ENCODE measurements around the gene CAMKMT.

The CAMKMT gene

GRCh38 chr2:44335806-44336538 lies 25.8 kb upstream of the CAMKMT start:
- in situ Hi-C loops (cut with HindIII; ENCODE audit: low sequenced_read_pairs): no loop called here
- DNase-seq (ENCODE audit: low read depth, low spot score): no peak
- no peak overlapping the region for H3K4me3 ChIP-seq (ENCODE audit: low read depth, low read length)
- TF ChIP-seq CTCF (IDR thresholded peaks at IDR 0.05; ENCODE audit: low read depth, low read length): no peak

GRCh38 chr2:44342854-44343253 lies 18.9 kb upstream of the CAMKMT start:
- peak; percentile 16 for TF ChIP-seq CTCF (IDR thresholded peaks at IDR 0.05; ENCODE audit: low read depth, low read length)
- in situ Hi-C loops (cut with HindIII; ENCODE audit: low sequenced_read_pairs): no loop called here
- H3K4me3 ChIP-seq (ENCODE audit: low read depth, low read length): no peak overlapping the region
- DNase-seq (ENCODE audit: low read depth, low spot score): no peak

GRCh38 chr2:44347526-44347925 lies 14.2 kb upstream of the CAMKMT start:
- TF ChIP-seq CTCF (IDR thresholded peaks at IDR 0.05; ENCODE audit: low read depth, low read length): no peak
- in situ Hi-C loops (cut with HindIII; ENCODE audit: low sequenced_read_pairs): no loop called here
- H3K4me3 ChIP-seq (ENCODE audit: low read depth, low read length): no peak overlapping the region
- DNase-seq (ENCODE audit: low read depth, low spot score): no peak

- no peak for TF ChIP-seq CTCF (IDR thresholded peaks at IDR 0.05; ENCODE audit: low read depth, low read length)
- in situ Hi-C loops (cut with HindIII; ENCODE audit: low sequenced_read_pairs): no loop called here
- no peak overlapping the region for H3K4me3 ChIP-seq (ENCODE audit: low read depth, low read length)
- DNase-seq (ENCODE audit: low read depth, low spot score): peak; percentile 55
These were observed 13.3 kb upstream of the CAMKMT start for GRCh38 chr2:44348400-44348799.

- H3K4me3 ChIP-seq (ENCODE audit: low read depth, low read length): no peak overlapping the region
- DNase-seq (ENCODE audit: low read depth, low spot score): no peak
- in situ Hi-C loops (cut with HindIII; ENCODE audit: low sequenced_read_pairs): no loop called here
- no peak for TF ChIP-seq CTCF (IDR thresholded peaks at IDR 0.05; ENCODE audit: low read depth, low read length)
These were observed 12.2 kb upstream of the CAMKMT start for GRCh38 chr2:44349506-44349905.

- DNase-seq (ENCODE audit: low read depth, low spot score): peak; percentile 34
These were observed 10.7 kb upstream of the CAMKMT start for GRCh38 chr2:44351088-44351487.

More at GRCh38 chr2:44351088-44351487, 10.7 kb upstream of the CAMKMT start:
- no peak overlapping the region for H3K4me3 ChIP-seq (ENCODE audit: low read depth, low read length)
- in situ Hi-C loops (cut with HindIII; ENCODE audit: low sequenced_read_pairs): no loop called here
- TF ChIP-seq CTCF (IDR thresholded peaks at IDR 0.05; ENCODE audit: low read depth, low read length): no peak

All from astrocyte of the spinal cord (primary cell).